Measurements from ENCODE around the gene PYGL.
"Not testable (repeated sequence)": the region's sequence is repeated elsewhere in the genome, so short reads cannot be mapped to it uniquely, and the experiment has no call there.

- not testable (repeated sequence) for TF ChIP-seq ZBTB8A, CTCF (tag by site-specific recombination; IDR thresholded peaks at IDR 0.05)
Measured at GRCh38 chr14:50941638-50942037, 2.6 kb downstream of the PYGL start.
